Retinal pigment epithelial cell (primary cell): ENCODE results near the gene ZNF326.
"Not testable (repeated sequence)": the region's sequence is repeated elsewhere in the genome, so short reads cannot be mapped to it uniquely, and the experiment has no call there.

Experiments
- DNase-seq: peaks from one replicate; pipeline ENCODE4 v3.0.0-alpha.2; 2010; ENCODE audit warnings: low read depth
- H3K4me3 ChIP-seq: 2 replicates; pipeline ENCODE4 v1.5.1; 2011; ENCODE audit warnings: mild to moderate bottlenecking, low read length, control low read depth, moderate library complexity
- TF ChIP-seq, protein P1 (sequence below): conservative IDR thresholded peaks from 2 replicates; pipeline ENCODE4 v1.5.1; 2011; ENCODE audit warnings: low read depth, low read length, control low read depth, inconsistent platforms

ZNF326 gene

DNA sequence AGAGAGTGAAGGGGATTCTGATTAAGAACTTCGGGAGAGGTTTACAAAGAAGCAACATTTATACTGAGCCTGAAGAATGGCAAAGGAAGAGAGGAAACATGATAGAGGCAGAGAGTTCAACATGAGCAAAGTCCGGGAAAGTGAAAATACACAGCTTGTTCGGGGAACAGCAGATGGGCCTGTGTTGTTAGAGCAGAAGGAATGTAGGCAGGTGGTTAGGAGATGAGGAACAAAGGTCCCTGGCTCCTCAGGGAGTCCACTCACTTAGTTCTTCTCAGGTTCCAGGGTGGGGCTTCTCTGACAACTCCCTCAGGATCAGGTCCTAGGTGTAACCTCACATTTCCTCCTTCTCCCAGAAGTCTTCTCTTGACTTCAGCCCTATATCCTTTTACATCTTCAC lies 5.1 kb upstream of the ZNF326 start:
- no peak overlapping the region for H3K4me3 ChIP-seq
- DNase-seq: no peak
- TF ChIP-seq, protein P1, sequence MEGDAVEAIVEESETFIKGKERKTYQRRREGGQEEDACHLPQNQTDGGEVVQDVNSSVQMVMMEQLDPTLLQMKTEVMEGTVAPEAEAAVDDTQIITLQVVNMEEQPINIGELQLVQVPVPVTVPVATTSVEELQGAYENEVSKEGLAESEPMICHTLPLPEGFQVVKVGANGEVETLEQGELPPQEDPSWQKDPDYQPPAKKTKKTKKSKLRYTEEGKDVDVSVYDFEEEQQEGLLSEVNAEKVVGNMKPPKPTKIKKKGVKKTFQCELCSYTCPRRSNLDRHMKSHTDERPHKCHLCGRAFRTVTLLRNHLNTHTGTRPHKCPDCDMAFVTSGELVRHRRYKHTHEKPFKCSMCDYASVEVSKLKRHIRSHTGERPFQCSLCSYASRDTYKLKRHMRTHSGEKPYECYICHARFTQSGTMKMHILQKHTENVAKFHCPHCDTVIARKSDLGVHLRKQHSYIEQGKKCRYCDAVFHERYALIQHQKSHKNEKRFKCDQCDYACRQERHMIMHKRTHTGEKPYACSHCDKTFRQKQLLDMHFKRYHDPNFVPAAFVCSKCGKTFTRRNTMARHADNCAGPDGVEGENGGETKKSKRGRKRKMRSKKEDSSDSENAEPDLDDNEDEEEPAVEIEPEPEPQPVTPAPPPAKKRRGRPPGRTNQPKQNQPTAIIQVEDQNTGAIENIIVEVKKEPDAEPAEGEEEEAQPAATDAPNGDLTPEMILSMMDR: no peak

DNA sequence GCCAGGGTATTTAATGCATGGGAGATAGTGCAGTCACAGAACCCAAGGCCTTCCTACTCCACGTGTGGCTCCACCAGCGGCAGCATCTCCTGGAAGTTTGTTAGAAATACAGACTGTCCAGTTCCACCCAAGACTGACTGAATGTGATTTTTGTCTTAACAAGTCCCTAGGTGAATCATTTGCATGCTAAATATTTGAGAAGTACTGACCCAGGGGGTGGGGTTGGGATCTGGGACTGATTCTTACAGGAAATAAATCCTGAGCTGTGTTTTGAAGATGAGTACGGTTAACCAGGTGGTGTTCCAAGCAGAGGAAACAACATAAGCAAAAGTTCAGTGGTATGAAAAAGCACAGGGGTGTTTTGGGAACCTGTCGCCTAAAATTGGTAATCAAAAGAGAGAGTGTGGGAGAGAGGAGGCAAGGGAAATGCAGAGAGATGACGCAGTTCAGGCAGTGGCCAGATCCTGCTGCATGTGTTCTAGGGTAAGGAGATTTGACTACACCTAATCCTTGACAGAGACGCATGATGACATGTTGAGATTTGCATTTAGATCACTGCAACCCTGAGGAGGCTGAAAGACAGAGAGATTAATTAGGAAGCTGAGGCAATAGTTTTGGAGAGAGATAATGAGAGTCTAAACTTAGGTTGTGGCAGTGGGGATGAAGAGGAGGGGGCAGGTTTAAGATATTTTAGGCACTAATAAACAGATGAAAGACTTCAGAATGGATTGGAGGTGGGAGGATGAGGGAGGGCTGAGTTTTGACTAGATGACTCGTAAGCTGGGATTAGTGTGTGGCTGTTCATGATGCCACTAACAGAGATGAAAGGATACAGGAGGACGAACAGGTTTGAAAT lies 3.7 kb upstream of the ZNF326 start:
- H3K4me3 ChIP-seq: no peak overlapping the region
- TF ChIP-seq, protein P1: no peak

DNA sequence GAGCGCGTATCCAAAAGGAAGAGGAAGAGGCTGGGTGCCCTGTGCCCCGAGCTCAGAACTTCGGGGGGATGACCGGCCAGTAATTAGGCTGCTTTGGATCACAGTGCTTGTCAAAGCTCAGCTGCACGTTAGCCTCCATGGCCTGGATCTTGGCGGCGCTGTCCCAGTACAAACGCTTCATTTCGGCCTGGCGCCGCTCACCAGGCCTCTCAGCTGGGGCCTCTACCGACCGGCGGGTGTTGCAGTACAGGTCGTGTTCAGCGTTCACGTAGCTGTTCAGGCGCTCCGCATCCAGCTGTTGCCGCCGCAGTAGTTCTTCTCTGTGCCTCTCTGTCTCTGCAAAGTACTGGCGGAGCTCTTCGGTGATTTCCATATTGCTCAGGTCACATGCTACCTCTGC lies 1.4 kb upstream of the ZNF326 start:
- TF ChIP-seq, protein P1: no peak
- no peak for DNase-seq
- no peak overlapping the region for H3K4me3 ChIP-seq

More for the DNA sequence above, 3.7 kb upstream of the ZNF326 start:
- DNase-seq: peak; percentile 69

DNA sequence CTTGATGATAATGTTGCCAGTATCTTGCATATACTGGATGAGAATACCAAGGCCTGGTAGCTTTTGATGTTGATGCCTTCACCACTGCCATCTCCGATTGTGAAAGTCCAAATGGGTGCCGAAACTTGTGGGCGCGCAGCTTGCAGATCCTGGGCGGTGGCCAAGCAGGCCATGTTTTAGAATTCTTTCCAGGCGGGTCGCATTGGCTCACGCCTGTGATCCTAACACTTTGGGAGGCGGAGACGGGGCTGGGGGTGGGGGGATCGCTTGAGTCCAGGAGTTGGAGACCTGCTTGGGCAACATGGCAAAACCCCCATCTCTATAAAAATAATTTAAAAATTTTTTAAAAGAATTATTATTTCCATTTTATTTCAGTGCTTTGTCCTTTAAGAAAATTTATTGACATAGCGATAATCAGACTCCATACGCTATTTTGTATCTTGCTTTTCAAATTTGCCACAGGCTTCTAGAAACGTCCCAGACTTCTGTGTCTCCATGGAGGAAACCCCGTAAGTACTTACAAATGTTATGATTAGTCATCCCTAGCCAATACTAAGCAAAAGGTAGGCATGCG lies 592 bp upstream of the ZNF326 start:
- H3K4me3 ChIP-seq: peak overlapping the region; percentile 45

DNA sequence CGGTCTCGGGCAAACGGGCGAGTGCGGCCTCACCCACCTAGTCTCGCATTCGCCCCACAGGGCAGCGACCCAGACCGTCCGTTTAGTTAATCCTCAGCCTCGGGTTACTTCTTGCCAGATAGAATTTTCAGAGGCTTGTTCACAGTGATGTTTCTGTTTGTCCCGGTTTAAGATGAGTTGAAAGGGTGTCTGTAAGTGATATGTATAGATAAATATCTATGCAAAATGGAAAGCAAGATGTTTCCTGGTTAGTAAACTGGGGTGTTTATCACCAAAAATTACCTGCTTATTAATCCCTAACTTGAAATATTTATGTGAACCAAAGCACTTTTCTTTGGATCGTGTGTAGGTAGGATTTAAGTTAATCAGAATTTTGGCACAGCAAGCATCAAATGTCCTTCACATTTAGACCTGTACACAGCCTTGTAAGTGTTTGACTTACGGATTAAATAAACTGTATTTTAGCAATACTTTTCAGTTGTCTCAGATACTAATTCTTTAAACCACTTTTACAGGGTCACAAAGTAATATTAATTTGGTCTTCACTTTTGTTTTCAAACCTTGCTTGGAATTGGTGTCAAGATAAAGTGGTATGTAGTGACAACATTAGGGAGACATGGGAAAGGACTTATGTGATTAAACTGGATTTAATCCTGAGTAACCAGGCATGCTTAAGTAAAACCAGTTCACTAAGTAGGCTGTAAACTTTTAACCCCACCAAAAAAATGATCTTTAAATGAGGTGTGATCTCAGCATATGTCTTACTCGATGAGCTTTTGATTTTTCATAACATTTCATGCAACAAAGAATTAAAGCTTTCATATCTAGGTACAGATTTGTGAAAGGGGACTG lies 914 bp downstream of the ZNF326 start:
- H3K4me3 ChIP-seq: peak overlapping the region; percentile 97
- DNase-seq: peak; percentile 96
- TF ChIP-seq, protein P1: no peak

More for the DNA sequence above, 592 bp upstream of the ZNF326 start:
- no peak for DNase-seq
- TF ChIP-seq, protein P1: no peak

DNA sequence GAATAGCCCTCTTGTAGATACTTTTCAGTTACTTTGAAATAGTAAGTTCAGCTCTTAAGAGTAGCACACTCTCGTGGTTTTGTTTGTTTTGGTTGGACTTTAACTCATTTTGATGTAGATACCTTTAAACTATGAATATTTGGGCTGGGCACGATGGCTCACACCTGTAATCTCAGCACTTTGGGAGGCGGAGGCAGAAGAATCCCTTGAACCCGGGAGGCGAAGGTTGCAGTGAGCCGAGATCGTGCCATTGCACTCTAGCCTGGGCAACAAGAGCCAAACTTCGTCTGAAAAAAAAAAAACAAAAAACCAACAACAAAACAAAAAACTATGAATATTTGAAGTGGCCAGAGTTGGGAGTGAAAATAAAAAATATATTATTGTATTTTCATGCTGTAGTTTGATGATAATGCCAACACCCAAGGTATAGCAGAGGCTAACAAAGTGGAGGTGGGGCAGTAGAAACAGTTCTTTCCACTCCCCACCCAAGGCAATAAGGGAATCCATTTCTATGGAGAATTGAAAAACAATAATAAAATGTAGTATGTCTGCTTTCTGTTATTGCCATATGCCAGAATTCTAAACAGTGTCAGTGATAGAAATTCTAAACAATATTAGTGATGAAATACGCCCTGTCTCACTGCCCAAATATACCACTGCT lies 1.7 kb downstream of the ZNF326 start:
- TF ChIP-seq, protein P1: no peak
- DNase-seq: no peak
- peak overlapping the region; percentile 97 for H3K4me3 ChIP-seq

DNA sequence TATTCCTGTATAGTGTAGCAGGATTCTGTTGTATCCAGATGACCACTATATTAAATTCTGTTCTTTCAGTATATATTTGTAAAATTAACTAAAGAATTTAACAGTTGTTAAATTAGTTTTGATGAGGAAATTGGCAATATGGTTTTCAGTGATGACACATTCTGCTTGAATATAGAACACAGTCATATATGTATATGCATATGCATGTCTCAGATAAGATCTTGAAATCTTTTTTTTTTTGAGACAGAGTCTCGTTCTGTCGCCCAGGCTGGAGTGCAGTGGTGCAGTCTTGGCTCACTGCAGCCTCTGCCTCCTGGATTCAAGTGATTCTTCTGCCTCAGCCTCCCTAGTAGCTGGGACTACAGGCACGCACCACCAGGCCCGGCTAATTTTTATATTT lies 2.2 kb downstream of the ZNF326 start:
- not testable (repeated sequence) for DNase-seq
- peak overlapping the region; percentile 97 for H3K4me3 ChIP-seq
